ENCODE measurements around the gene USO1. TPM values are rescaled to one million over a fixed set of nuclear protein-coding genes. Genes with fewer than 3 reads are reported as not detected.
A peak's percentile ranks its signal among the peaks of the same experiment; 100 is the strongest.

The USO1 gene
- total RNA-seq = 74.6 and 89.5 TPM in 2 replicates

- peak within 1 kb of the TSS; percentile 98 for H3K4me3 ChIP-seq (ENCODE audit: low read depth, low read length)
- TF ChIP-seq, protein P1, sequence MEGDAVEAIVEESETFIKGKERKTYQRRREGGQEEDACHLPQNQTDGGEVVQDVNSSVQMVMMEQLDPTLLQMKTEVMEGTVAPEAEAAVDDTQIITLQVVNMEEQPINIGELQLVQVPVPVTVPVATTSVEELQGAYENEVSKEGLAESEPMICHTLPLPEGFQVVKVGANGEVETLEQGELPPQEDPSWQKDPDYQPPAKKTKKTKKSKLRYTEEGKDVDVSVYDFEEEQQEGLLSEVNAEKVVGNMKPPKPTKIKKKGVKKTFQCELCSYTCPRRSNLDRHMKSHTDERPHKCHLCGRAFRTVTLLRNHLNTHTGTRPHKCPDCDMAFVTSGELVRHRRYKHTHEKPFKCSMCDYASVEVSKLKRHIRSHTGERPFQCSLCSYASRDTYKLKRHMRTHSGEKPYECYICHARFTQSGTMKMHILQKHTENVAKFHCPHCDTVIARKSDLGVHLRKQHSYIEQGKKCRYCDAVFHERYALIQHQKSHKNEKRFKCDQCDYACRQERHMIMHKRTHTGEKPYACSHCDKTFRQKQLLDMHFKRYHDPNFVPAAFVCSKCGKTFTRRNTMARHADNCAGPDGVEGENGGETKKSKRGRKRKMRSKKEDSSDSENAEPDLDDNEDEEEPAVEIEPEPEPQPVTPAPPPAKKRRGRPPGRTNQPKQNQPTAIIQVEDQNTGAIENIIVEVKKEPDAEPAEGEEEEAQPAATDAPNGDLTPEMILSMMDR (IDR thresholded peaks at IDR 0.05; ENCODE audit: insufficient read depth, low read length, severe bottlenecking) = peak; percentile 83
- DNase-seq (ENCODE audit: low read depth) (peak; percentile 96), FAIRE-seq (no peak)
- H3K27me3 ChIP-seq (ENCODE audit: control insufficient read depth, insufficient read depth, low read length) = no peaks in the 10 kb centered on the region
- H3K36me3 ChIP-seq (ENCODE audit: control insufficient read depth, insufficient read depth, low read length) = no peaks in the 10 kb centered on the region
Measured at GRCh38 chr4:75724066-75724866, at the start of gene USO1. Gene USO1, plus strand, starts transcription at chr4:75724577. Its CDS starts 243 bp downstream, at chr4:75724820.

DNA sequence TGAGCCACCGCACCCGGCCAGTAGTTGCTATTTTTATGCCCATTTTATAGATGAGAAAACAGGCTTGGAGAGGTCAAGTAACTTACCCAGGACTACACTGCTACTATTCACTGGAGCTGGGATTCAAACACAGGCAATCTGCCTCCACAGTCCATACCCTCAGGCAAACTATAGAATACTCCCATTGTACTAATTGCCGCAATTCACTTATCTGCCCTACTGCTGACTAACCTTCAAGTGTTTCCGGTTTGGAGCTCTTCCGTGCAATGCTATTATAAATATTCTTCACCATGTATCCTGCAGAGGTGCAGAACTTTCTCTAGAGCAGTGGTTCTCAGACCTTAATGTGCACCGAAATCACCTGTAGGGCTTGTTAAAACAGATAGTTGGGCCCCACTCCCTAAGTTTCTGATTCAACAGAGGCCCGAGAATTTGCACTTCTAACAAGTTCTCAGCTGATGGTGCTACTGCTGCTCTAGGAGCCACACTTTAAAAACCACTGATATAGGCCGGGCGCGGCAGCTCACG lies 49.3 kb upstream of the USO1 start:
- no peak overlapping the region for H3K4me3 ChIP-seq (ENCODE audit: low read depth, low read length)
- DNase-seq (ENCODE audit: low read depth) (peak; percentile 64), FAIRE-seq (no peak)
- no peaks in the 10 kb centered on the region for H3K36me3 ChIP-seq (ENCODE audit: control insufficient read depth, insufficient read depth, low read length)
- TF ChIP-seq, protein P1 (IDR thresholded peaks at IDR 0.05; ENCODE audit: insufficient read depth, low read length, severe bottlenecking) = no peak
- H3K27me3 ChIP-seq (ENCODE audit: control insufficient read depth, insufficient read depth, low read length) = no peaks in the 10 kb centered on the region

- FAIRE-seq = no peak
- no peak for DNase-seq (ENCODE audit: low read depth)
- H3K4me3 ChIP-seq (ENCODE audit: low read depth, low read length) = no peak overlapping the region
- no peaks in the 10 kb centered on the region for H3K36me3 ChIP-seq (ENCODE audit: control insufficient read depth, insufficient read depth, low read length)
- H3K27me3 ChIP-seq (ENCODE audit: control insufficient read depth, insufficient read depth, low read length) = no peaks in the 10 kb centered on the region
- TF ChIP-seq, protein P1 (IDR thresholded peaks at IDR 0.05; ENCODE audit: insufficient read depth, low read length, severe bottlenecking) = no peak
Measured at GRCh38 chr4:75678473-75678872, 45.9 kb upstream of the USO1 start.

- FAIRE-seq (no peak), DNase-seq (ENCODE audit: low read depth) (no peak)
- Histone ChIP-seq H3K4me3 (ENCODE audit: low read depth, low read length) (no peak overlapping the region), H3K27me3 (ENCODE audit: control insufficient read depth, insufficient read depth, low read length) (no peaks in the 10 kb centered on the region), H3K36me3 (ENCODE audit: control insufficient read depth, insufficient read depth, low read length) (no peaks in the 10 kb centered on the region)
- TF ChIP-seq, protein P1 (IDR thresholded peaks at IDR 0.05; ENCODE audit: insufficient read depth, low read length, severe bottlenecking) = no peak
Measured at GRCh38 chr4:75678965-75679364, 45.4 kb upstream of the USO1 start.

DNA sequence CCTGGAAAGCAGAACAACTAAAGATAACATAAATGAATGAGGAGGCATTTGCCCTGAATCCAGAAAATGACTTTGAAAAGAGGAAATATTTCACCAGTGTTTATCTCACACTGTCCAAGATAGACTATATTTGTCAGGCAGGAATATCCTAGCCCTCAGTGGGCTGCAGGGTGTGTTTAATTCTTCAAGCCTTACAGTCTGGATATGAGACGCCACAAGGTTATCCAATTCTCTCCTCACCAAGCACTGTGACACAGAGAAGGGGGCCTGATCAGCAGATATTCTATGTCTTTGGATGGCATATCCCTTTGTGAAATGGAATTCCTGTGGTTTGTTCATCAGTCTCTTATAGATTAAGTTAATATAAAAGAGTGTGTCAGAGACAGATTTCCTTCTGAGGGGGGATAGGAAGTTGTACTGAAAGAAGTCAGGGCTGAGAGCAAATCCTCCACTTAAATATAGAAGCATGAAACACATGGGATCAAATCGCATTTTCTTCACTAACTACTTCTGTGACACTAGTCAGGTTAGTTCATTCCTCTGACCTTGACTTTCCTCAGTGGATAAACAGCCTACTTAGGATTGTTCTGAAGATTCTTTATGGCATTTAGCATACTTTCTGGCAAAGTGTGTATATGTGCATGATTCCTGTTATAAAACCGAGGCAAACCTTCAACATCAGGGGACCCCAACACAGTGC lies 44.4 kb upstream of the USO1 start:
- TF ChIP-seq, protein P1 (IDR thresholded peaks at IDR 0.05; ENCODE audit: insufficient read depth, low read length, severe bottlenecking) = no peak
- no peak for FAIRE-seq
- Histone ChIP-seq H3K4me3 (ENCODE audit: low read depth, low read length) (no peak overlapping the region), H3K27me3 (ENCODE audit: control insufficient read depth, insufficient read depth, low read length) (no peaks in the 10 kb centered on the region), H3K36me3 (ENCODE audit: control insufficient read depth, insufficient read depth, low read length) (no peaks in the 10 kb centered on the region)
- DNase-seq (ENCODE audit: low read depth) = no peak
